IPS-18a (cell line): Measurements from ENCODE around the gene PRSS53.

Source experiments
- H3K27ac ChIP-seq: one replicate; pipeline ENCODE4 v1.5.1; 2013; ENCODE audit warnings: low read length
- H3K27me3 ChIP-seq: one replicate; pipeline ENCODE4 v1.6.1; 2013; ENCODE audit warnings: mild to moderate bottlenecking, low read length; ENCODE audit not compliant: control insufficient read depth, insufficient read depth
- H3K36me3 ChIP-seq: one replicate; pipeline ENCODE4 v1.6.1; 2013; ENCODE audit warnings: low read depth, low read length; ENCODE audit not compliant: control insufficient read depth
- H3K4me1 ChIP-seq: one replicate; pipeline ENCODE4 v1.6.1; 2013; ENCODE audit warnings: low read depth, low read length; ENCODE audit not compliant: control insufficient read depth
- H3K4me3 ChIP-seq: one replicate; pipeline ENCODE4 v1.5.1; 2013; ENCODE audit warnings: low read length
- H3K9ac ChIP-seq: one replicate; pipeline ENCODE4 v1.6.1; 2013; ENCODE audit warnings: mild to moderate bottlenecking, low read length, moderate library complexity
- H3K9me3 ChIP-seq: one replicate; pipeline ENCODE4 v1.6.1; 2013; ENCODE audit warnings: low read depth, low read length; ENCODE audit not compliant: control insufficient read depth

The PRSS53 gene

GRCh38 chr16:31130899-31131298, 42.2 kb upstream of the PRSS53 start:
- H3K9ac ChIP-seq: no peak overlapping the region
- H3K36me3 ChIP-seq: peaks cover 18% of the 10 kb centered on the region
- H3K4me3 ChIP-seq: no peak overlapping the region
- peaks cover 19% of the 10 kb centered on the region for H3K4me1 ChIP-seq
- no peak overlapping the region for H3K27ac ChIP-seq
- H3K27me3 ChIP-seq: no peaks in the 10 kb centered on the region
- H3K9me3 ChIP-seq: no peaks in the 10 kb centered on the region

- Histone ChIP-seq H3K4me1 (peaks cover 16% of the 10 kb centered on the region), H3K27me3 (no peaks in the 10 kb centered on the region), H3K27ac (no peak overlapping the region), H3K9me3 (no peaks in the 10 kb centered on the region), H3K4me3 (no peak overlapping the region), H3K36me3 (peaks cover 18% of the 10 kb centered on the region), H3K9ac (no peak overlapping the region)
Observed at GRCh38 chr16:31130336-31130891, 41.7 kb upstream of the PRSS53 start.

- Histone ChIP-seq H3K36me3 (peaks cover 18% of the 10 kb centered on the region), H3K9me3 (no peaks in the 10 kb centered on the region), H3K4me1 (peaks cover 15% of the 10 kb centered on the region), H3K27ac (no peak overlapping the region), H3K4me3 (no peak overlapping the region), H3K27me3 (no peaks in the 10 kb centered on the region), H3K9ac (no peak overlapping the region)
Observed at GRCh38 chr16:31129568-31130335, 41.0 kb upstream of the PRSS53 start.

GRCh38 chr16:31128711-31129567, 40.2 kb upstream of the PRSS53 start:
- Histone ChIP-seq H3K4me1 (peaks cover 8% of the 10 kb centered on the region), H3K27me3 (no peaks in the 10 kb centered on the region), H3K27ac (no peak overlapping the region), H3K4me3 (no peak overlapping the region), H3K9me3 (no peaks in the 10 kb centered on the region), H3K36me3 (peaks cover 23% of the 10 kb centered on the region), H3K9ac (no peak overlapping the region)

- Histone ChIP-seq H3K4me3 (no peak overlapping the region), H3K9ac (no peak overlapping the region), H3K27me3 (no peaks in the 10 kb centered on the region), H3K4me1 (no peaks in the 10 kb centered on the region), H3K36me3 (peaks cover 20% of the 10 kb centered on the region), H3K9me3 (no peaks in the 10 kb centered on the region), H3K27ac (no peak overlapping the region)
Observed at GRCh38 chr16:31127182-31127581, 38.4 kb upstream of the PRSS53 start.

GRCh38 chr16:31125844-31126243, 37.1 kb upstream of the PRSS53 start:
- no peaks in the 10 kb centered on the region for H3K27me3 ChIP-seq

GRCh38 chr16:31120129-31120528, 31.4 kb upstream of the PRSS53 start:
- no peaks in the 10 kb centered on the region for H3K9me3 ChIP-seq
- peaks cover 43% of the 10 kb centered on the region for H3K36me3 ChIP-seq
- H3K9ac ChIP-seq: no peak overlapping the region
- no peaks in the 10 kb centered on the region for H3K27me3 ChIP-seq
- no peak overlapping the region for H3K4me3 ChIP-seq
- H3K27ac ChIP-seq: no peak overlapping the region
- peaks cover 6% of the 10 kb centered on the region for H3K4me1 ChIP-seq

More at GRCh38 chr16:31125844-31126243, 37.1 kb upstream of the PRSS53 start:
- Histone ChIP-seq H3K9ac (no peak overlapping the region), H3K9me3 (no peaks in the 10 kb centered on the region), H3K4me3 (no peak overlapping the region), H3K36me3 (peaks cover 31% of the 10 kb centered on the region), H3K27ac (no peak overlapping the region), H3K4me1 (no peaks in the 10 kb centered on the region)

GRCh38 chr16:31118223-31119155, 29.7 kb upstream of the PRSS53 start:
- H3K9me3 ChIP-seq: no peaks in the 10 kb centered on the region
- H3K27me3 ChIP-seq: no peaks in the 10 kb centered on the region
- peaks cover 36% of the 10 kb centered on the region for H3K36me3 ChIP-seq
- peaks cover 6% of the 10 kb centered on the region for H3K4me1 ChIP-seq
- H3K4me3 ChIP-seq: peak overlapping the region; percentile 78
- no peak overlapping the region for H3K27ac ChIP-seq
- H3K9ac ChIP-seq: peak overlapping the region; percentile 65

GRCh38 chr16:31117384-31118222, 28.9 kb upstream of the PRSS53 start, which contains the start of gene KAT8:
TSS of gene KAT8 (plus strand) at chr16:31117664. CDS start at chr16:31117682, 18 bp downstream.
- Histone ChIP-seq H3K27me3 (no peaks in the 10 kb centered on the region), H3K4me3 (peak within 1 kb of the TSS; percentile 78), H3K27ac (no peak within 1 kb of the TSS), H3K9me3 (no peaks in the 10 kb centered on the region), H3K36me3 (peaks cover 38% of the 10 kb centered on the region), H3K9ac (peak within 1 kb of the TSS; percentile 65), H3K4me1 (peaks cover 6% of the 10 kb centered on the region)

- Histone ChIP-seq H3K9me3 (no peaks in the 10 kb centered on the region), H3K27me3 (no peaks in the 10 kb centered on the region), H3K9ac (no peak overlapping the region), H3K36me3 (peaks cover 36% of the 10 kb centered on the region), H3K4me3 (no peak overlapping the region), H3K27ac (no peak overlapping the region), H3K4me1 (peaks cover 6% of the 10 kb centered on the region)
Observed at GRCh38 chr16:31114468-31114867, 25.7 kb upstream of the PRSS53 start.
